Esophagus muscularis mucosa (tissue), 3 donors: ENCODE results near the gene PRMT3.

ENCODE experiments used
- CTCF ChIP-seq, 3 experiments: fragments of 200-600 bp in 2 of 3; fragments of 450-650 bp in 1 of 3; sonication (generic) in 2 of 3; IDR thresholded peaks; one replicate each; pipeline ENCODE4 v1.5.1; 2017 to 2019; ENCODE audit warnings: antibody characterized with exemption in 3 of 3, mild to moderate bottlenecking in 2 of 3, moderate library complexity in 1 of 3
- POLR2AphosphoS5 ChIP-seq, 2 donors: sonication (generic); formaldehyde crosslinking; IDR thresholded peaks; one replicate each; pipeline ENCODE4 v1.6.1; 2017; ENCODE audit warnings: antibody characterized with exemption in 2 of 2

GRCh38 chr11:20558741-20559140, 171.2 kb downstream of the PRMT3 start:
- no peak for TF ChIP-seq CTCF (IDR thresholded peaks at IDR 0.05)
- no peak for TF ChIP-seq POLR2AphosphoS5 (IDR thresholded peaks at IDR 0.05)
